Neural cell (in vitro differentiated cells): ENCODE measurements around the gene MIX23. TPM values are rescaled to one million over a fixed set of nuclear protein-coding genes. Genes with fewer than 3 reads are reported as not detected.

Experiments used
- H2AFZ ChIP-seq: fragments of 200-600, 300-800 bp; sonication (generic), shearing (Covaris generic); 2 replicates; pipeline ENCODE4 v1.6.0; 2014; ENCODE audit warnings: low read depth, mild to moderate bottlenecking, antibody characterized with exemption, low read length, moderate library complexity
- H3F3A ChIP-seq: fragments of 200-600 bp; shearing (Covaris generic); 2 replicates; pipeline ENCODE4 v1.6.1; 2016; ENCODE audit warnings: mild to moderate bottlenecking, moderate library complexity, mixed read lengths, antibody characterized with exemption, low read length; ENCODE audit not compliant: insufficient read depth, poor library complexity, severe bottlenecking
- H3K27ac ChIP-seq: fragments of 200-600, 300-800 bp; sonication (generic), shearing (Covaris generic); 2 replicates; pipeline ENCODE4 v1.5.1; 2014; ENCODE audit warnings: mild to moderate bottlenecking, low read length, moderate library complexity
- H3K27me3 ChIP-seq: fragments of 300-800, 200-600 bp; sonication (generic), shearing (Covaris generic); 2 replicates; pipeline ENCODE4 v1.6.0; 2014; ENCODE audit warnings: mild to moderate bottlenecking, low read depth, low read length, moderate library complexity; ENCODE audit not compliant: insufficient read depth
- H3K36me3 ChIP-seq: fragments of 300-800, 200-600 bp; sonication (generic), shearing (Covaris generic); 2 replicates; pipeline ENCODE4 v1.5.1; 2014; ENCODE audit warnings: mild to moderate bottlenecking, antibody characterized with exemption, low read length, moderate library complexity; ENCODE audit not compliant: insufficient read depth
- H3K4me2 ChIP-seq: fragments of 300-800, 200-600 bp; sonication (generic), shearing (Covaris generic); 2 replicates; pipeline ENCODE4 v1.6.0; 2014; ENCODE audit warnings: mild to moderate bottlenecking, low read length
- H3K4me3 ChIP-seq: fragments of 300-800, 200-600 bp; sonication (generic), shearing (Covaris generic); 2 replicates; pipeline ENCODE4 v1.5.1; 2014; ENCODE audit warnings: mild to moderate bottlenecking, low read length, moderate library complexity
- H3K79me2 ChIP-seq: fragments of 200-600 bp; shearing (Covaris generic); replicated peaks from 2 replicates; pipeline ENCODE4 v1.6.0; 2014; ENCODE audit warnings: mild to moderate bottlenecking, low read length, moderate library complexity; ENCODE audit not compliant: insufficient read depth
- H3K9ac ChIP-seq: fragments of 300-800, 200-600 bp; sonication (generic), shearing (Covaris generic); 2 replicates; pipeline ENCODE4 v1.6.1; 2016; ENCODE audit warnings: mild to moderate bottlenecking, low read length, mixed read lengths
- H3K9me2 ChIP-seq: fragments of 200-600 bp; shearing (Covaris generic); 2 replicates; pipeline ENCODE4 v1.6.1; 2016; ENCODE audit warnings: mild to moderate bottlenecking, low read length, mixed read lengths; ENCODE audit not compliant: insufficient read depth
- H3K9me3 ChIP-seq: fragments of 200-600, 300-800 bp; sonication (generic), shearing (Covaris generic); 2 replicates; pipeline ENCODE4 v1.6.1; 2016; ENCODE audit warnings: mild to moderate bottlenecking, mixed run types, low read length, moderate library complexity, mixed read lengths
- H4K20me1 ChIP-seq: fragments of 200-600 bp; shearing (Covaris generic); 2 replicates; pipeline ENCODE4 v1.6.1; 2016; ENCODE audit warnings: mild to moderate bottlenecking, mixed run types; ENCODE audit not compliant: insufficient read depth
- EP300 ChIP-seq: fragments of 450-650 bp; conservative IDR thresholded peaks from 2 replicates; pipeline ENCODE4 v1.6.1; 2014; ENCODE audit warnings: antibody characterized with exemption, mild to moderate bottlenecking, moderate library complexity; ENCODE audit not compliant: poor library complexity, severe bottlenecking
- EZH2 ChIP-seq: fragments of 200-600, 300-800 bp; shearing (Covaris generic), sonication (generic); IDR thresholded peaks from 2 replicates; pipeline ENCODE4 v1.6.1; 2014; ENCODE audit warnings: antibody characterized with exemption, low read length, borderline replicate concordance, mild to moderate bottlenecking; ENCODE audit not compliant: insufficient read depth, poor library complexity, severe bottlenecking
- MXI1 ChIP-seq: fragments of 450-650 bp; conservative IDR thresholded peaks from 2 replicates; pipeline ENCODE4 v1.6.1; 2014; ENCODE audit warnings: antibody characterized with exemption, mild to moderate bottlenecking; ENCODE audit not compliant: poor library complexity, severe bottlenecking
- POLR2AphosphoS5 ChIP-seq: IDR thresholded peaks from 2 replicates; pipeline ENCODE4 v1.6.1; 2012
- RAD21 ChIP-seq: fragments of 450-650 bp; conservative IDR thresholded peaks from 2 replicates; pipeline ENCODE4 v1.6.1; 2014; ENCODE audit warnings: antibody characterized with exemption, mild to moderate bottlenecking, moderate library complexity
- SMC3 ChIP-seq: fragments of 450-650 bp; conservative IDR thresholded peaks from 2 replicates; pipeline ENCODE4 v1.6.1; 2014; ENCODE audit warnings: antibody characterized with exemption, mild to moderate bottlenecking, moderate library complexity; ENCODE audit not compliant: poor library complexity
- TAF1 ChIP-seq: IDR thresholded peaks from 2 replicates; pipeline ENCODE4 v1.6.1; 2012; ENCODE audit warnings: low read depth
- polyA plus RNA-seq: library from polyadenylated mRNA; depleted of rRNA; stranded (reverse); fragments of >200 nt; gene quantifications from 2 replicates; pipeline ENCODE4 v1.2.3, GENCODE V29; 2014
- TF ChIP-seq, protein P1 (sequence below): IDR thresholded peaks from 2 replicates; pipeline ENCODE4 v1.6.1; 2012; ENCODE audit warnings: borderline replicate concordance
- TF ChIP-seq, protein P2 (sequence below): fragments of 450-650 bp; IDR thresholded peaks from 2 replicates; pipeline ENCODE4 v1.5.1; 2014; ENCODE audit warnings: antibody characterized with exemption, mild to moderate bottlenecking, moderate library complexity; ENCODE audit not compliant: poor library complexity, severe bottlenecking

The MIX23 gene
- polyA plus RNA-seq, 1 donor from 2014 or later, result 87.3 TPM

DNA sequence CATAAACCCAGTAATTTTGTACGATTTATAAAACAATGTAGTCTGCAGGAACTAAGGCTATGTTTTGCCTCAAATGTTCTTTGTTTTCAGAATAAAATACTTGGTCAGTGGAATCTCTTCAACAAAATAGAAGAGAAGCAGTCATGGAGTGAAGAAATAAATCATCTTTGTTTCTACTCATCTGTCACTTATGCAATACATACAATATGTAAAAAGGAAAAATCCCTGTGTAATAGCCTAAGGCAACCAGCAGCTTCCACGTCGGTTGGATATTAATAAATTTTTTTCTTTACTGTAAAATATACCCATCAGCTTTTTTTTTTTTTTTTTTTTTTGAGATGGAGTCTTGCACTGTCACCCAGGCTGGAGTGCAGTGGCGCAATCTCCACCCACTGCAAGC, 38.1 kb upstream of the MIX23 start:
- H3K9ac ChIP-seq, result no peak overlapping the region
- H2AFZ ChIP-seq, result no peak overlapping the region

DNA sequence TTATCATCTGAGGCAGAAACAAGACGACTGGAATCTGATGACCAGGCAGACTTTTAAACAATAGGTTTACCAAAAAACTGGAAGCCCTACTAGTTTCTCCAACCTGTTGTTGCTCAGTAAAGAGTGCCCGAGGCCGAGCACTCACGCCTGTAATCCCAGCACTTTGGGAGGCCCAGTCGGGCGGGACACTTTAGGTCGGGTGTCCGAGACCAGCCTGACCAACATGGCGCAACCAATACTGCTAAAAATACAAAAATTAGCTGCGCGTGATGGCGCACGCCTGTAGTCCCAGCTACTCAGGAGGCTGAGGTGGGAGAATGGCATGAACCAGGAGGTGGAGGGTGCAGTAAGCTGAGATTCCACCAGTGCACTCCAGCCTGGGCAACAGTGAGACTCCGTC, 33.9 kb upstream of the MIX23 start:
- Histone ChIP-seq H3K4me2 (peak overlapping the region; percentile 77), H2AFZ (no peak overlapping the region), H3K9ac (peak overlapping the region; percentile 82), H3K27me3 (no peaks in the 10 kb centered on the region), H3K36me3 (no peaks in the 10 kb centered on the region), H3K79me2 (peaks cover 32% of the 10 kb centered on the region), H3K9me3 (no peaks in the 10 kb centered on the region), H3K4me3 (peak overlapping the region; percentile 80), H4K20me1 (no peaks in the 10 kb centered on the region), H3K9me2 (no peaks in the 10 kb centered on the region), H3F3A (no peaks in the 10 kb centered on the region), H3K27ac (peak overlapping the region; percentile 91)
- TF ChIP-seq TAF1, result no peak
- no peak for TF ChIP-seq EP300
- no peak for TF ChIP-seq RAD21
- TF ChIP-seq, protein P1, sequence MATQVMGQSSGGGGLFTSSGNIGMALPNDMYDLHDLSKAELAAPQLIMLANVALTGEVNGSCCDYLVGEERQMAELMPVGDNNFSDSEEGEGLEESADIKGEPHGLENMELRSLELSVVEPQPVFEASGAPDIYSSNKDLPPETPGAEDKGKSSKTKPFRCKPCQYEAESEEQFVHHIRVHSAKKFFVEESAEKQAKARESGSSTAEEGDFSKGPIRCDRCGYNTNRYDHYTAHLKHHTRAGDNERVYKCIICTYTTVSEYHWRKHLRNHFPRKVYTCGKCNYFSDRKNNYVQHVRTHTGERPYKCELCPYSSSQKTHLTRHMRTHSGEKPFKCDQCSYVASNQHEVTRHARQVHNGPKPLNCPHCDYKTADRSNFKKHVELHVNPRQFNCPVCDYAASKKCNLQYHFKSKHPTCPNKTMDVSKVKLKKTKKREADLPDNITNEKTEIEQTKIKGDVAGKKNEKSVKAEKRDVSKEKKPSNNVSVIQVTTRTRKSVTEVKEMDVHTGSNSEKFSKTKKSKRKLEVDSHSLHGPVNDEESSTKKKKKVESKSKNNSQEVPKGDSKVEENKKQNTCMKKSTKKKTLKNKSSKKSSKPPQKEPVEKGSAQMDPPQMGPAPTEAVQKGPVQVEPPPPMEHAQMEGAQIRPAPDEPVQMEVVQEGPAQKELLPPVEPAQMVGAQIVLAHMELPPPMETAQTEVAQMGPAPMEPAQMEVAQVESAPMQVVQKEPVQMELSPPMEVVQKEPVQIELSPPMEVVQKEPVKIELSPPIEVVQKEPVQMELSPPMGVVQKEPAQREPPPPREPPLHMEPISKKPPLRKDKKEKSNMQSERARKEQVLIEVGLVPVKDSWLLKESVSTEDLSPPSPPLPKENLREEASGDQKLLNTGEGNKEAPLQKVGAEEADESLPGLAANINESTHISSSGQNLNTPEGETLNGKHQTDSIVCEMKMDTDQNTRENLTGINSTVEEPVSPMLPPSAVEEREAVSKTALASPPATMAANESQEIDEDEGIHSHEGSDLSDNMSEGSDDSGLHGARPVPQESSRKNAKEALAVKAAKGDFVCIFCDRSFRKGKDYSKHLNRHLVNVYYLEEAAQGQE, result no peak

More for the DNA sequence above, 38.1 kb upstream of the MIX23 start:
- Histone ChIP-seq H4K20me1 (no peaks in the 10 kb centered on the region), H3K4me2 (no peak overlapping the region), H3K9me2 (no peaks in the 10 kb centered on the region), H3K27ac (no peak overlapping the region), H3K27me3 (no peaks in the 10 kb centered on the region), H3F3A (no peaks in the 10 kb centered on the region), H3K36me3 (peaks cover 2% of the 10 kb centered on the region), H3K9me3 (no peaks in the 10 kb centered on the region), H3K4me3 (no peak overlapping the region), H3K79me2 (peaks cover 17% of the 10 kb centered on the region)
- TF ChIP-seq POLR2AphosphoS5 (no peak), RAD21 (no peak), TAF1 (no peak), SMC3 (no peak), EP300 (no peak), MXI1 (no peak), EZH2 (no peak)
- TF ChIP-seq, protein P1, result no peak
- TF ChIP-seq, protein P2, sequence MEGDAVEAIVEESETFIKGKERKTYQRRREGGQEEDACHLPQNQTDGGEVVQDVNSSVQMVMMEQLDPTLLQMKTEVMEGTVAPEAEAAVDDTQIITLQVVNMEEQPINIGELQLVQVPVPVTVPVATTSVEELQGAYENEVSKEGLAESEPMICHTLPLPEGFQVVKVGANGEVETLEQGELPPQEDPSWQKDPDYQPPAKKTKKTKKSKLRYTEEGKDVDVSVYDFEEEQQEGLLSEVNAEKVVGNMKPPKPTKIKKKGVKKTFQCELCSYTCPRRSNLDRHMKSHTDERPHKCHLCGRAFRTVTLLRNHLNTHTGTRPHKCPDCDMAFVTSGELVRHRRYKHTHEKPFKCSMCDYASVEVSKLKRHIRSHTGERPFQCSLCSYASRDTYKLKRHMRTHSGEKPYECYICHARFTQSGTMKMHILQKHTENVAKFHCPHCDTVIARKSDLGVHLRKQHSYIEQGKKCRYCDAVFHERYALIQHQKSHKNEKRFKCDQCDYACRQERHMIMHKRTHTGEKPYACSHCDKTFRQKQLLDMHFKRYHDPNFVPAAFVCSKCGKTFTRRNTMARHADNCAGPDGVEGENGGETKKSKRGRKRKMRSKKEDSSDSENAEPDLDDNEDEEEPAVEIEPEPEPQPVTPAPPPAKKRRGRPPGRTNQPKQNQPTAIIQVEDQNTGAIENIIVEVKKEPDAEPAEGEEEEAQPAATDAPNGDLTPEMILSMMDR, result no peak
